ENCODE results near the gene ATF7IP.
"Not testable (repeated sequence)": the region's sequence is repeated elsewhere in the genome, so short reads cannot be mapped to it uniquely, and the experiment has no call there.

DNA sequence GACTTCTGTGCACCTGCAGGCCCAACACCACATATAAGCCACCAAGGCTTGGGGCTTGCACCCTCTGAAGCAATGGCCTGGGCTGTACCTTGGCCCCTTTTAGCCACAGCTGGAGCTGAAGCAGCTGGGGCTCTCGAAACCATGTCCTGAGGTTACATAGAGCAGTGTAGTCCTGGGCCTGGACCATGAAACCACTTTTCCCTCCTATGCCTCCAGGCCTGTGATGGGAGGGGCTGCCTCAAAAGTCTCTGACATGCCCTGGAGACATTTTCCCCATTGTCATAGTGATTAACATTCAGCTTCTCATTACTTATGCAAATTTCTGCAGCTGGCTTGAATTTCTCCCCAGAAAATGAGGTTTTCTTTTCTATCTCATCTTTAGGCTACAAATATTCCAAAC lies 13.4 kb upstream of the ATF7IP start:
- TF ChIP-seq, protein P1, sequence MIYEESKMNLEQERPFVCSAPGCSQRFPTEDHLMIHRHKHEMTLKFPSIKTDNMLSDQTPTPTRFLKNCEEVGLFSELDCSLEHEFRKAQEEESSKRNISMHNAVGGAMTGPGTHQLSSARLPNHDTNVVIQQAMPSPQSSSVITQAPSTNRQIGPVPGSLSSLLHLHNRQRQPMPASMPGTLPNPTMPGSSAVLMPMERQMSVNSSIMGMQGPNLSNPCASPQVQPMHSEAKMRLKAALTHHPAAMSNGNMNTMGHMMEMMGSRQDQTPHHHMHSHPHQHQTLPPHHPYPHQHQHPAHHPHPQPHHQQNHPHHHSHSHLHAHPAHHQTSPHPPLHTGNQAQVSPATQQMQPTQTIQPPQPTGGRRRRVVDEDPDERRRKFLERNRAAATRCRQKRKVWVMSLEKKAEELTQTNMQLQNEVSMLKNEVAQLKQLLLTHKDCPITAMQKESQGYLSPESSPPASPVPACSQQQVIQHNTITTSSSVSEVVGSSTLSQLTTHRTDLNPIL (CRISPR knock-in tag; IDR thresholded peaks at IDR 0.05; ENCODE audit: low read depth), result not testable (repeated sequence)
- TF ChIP-seq ZNF8 (CRISPR knock-in tag; IDR thresholded peaks at IDR 0.05); CSDC2 (CRISPR knock-in tag; IDR thresholded peaks at IDR 0.05); ZFP30 (CRISPR knock-in tag; IDR thresholded peaks at IDR 0.05); OSR1 (CRISPR knock-in tag; IDR thresholded peaks at IDR 0.05); PATZ1 (CRISPR knock-in tag; IDR thresholded peaks at IDR 0.05; ENCODE audit: borderline replicate concordance); ESRRG (CRISPR knock-in tag; IDR thresholded peaks at IDR 0.05); ZFP3 (CRISPR knock-in tag; IDR thresholded peaks at IDR 0.05); ARNTL (CRISPR knock-in tag; IDR thresholded peaks at IDR 0.05; ENCODE audit: borderline replicate concordance, low read depth): not testable (repeated sequence)
- TF ChIP-seq, protein P2, sequence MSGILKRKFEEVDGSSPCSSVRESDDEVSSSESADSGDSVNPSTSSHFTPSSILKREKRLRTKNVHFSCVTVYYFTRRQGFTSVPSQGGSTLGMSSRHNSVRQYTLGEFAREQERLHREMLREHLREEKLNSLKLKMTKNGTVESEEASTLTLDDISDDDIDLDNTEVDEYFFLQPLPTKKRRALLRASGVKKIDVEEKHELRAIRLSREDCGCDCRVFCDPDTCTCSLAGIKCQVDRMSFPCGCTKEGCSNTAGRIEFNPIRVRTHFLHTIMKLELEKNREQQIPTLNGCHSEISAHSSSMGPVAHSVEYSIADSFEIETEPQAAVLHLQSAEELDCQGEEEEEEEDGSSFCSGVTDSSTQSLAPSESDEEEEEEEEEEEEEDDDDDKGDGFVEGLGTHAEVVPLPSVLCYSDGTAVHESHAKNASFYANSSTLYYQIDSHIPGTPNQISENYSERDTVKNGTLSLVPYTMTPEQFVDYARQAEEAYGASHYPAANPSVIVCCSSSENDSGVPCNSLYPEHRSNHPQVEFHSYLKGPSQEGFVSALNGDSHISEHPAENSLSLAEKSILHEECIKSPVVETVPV (CRISPR knock-in tag; IDR thresholded peaks at IDR 0.05), result not testable (repeated sequence)
- TF ChIP-seq, protein P3, sequence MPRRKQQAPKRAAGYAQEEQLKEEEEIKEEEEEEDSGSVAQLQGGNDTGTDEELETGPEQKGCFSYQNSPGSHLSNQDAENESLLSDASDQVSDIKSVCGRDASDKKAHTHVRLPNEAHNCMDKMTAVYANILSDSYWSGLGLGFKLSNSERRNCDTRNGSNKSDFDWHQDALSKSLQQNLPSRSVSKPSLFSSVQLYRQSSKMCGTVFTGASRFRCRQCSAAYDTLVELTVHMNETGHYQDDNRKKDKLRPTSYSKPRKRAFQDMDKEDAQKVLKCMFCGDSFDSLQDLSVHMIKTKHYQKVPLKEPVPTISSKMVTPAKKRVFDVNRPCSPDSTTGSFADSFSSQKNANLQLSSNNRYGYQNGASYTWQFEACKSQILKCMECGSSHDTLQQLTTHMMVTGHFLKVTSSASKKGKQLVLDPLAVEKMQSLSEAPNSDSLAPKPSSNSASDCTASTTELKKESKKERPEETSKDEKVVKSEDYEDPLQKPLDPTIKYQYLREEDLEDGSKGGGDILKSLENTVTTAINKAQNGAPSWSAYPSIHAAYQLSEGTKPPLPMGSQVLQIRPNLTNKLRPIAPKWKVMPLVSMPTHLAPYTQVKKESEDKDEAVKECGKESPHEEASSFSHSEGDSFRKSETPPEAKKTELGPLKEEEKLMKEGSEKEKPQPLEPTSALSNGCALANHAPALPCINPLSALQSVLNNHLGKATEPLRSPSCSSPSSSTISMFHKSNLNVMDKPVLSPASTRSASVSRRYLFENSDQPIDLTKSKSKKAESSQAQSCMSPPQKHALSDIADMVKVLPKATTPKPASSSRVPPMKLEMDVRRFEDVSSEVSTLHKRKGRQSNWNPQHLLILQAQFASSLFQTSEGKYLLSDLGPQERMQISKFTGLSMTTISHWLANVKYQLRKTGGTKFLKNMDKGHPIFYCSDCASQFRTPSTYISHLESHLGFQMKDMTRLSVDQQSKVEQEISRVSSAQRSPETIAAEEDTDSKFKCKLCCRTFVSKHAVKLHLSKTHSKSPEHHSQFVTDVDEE (CRISPR knock-in tag; IDR thresholded peaks at IDR 0.05), result not testable (repeated sequence)

Measured in SK-N-SH treated with all-trans-retinoic acid at 6 μM for 48 hours (cell line).